ENCODE data around the gene DGKZ.

The DGKZ gene

DNA sequence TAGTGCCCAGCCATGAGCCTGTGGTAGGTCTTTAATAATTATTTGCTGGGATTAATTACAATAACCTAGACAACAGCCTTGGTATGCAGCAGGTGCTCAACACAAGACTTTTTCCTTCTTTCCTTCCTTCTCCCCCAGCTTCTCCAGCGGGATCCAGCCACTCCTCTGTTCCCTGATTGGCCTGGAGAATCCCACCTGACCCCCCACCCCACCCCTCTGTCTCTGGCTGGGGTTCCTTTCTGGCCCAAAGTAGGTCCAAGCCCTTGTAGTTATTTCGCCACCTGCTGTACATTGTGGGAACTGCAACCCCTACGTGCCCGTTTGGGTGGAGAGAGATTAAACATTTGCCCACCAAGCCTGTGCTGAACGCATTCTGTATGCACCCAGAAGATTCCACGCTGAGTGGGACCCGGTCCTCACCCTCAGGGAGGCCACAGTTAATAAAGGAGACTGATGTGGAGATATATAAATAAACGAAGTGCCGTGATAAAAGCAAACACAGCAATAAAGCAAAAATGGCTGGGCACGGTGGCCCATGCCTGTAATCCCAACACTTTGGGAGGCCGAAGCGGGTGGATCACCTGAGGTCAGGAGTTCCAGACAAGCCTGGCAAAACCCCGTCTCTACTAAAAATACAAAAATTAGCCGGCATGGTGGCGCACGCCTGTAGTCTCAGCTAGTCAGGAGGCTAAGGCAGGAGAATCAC lies 32.1 kb upstream of the DGKZ start:
- peak overlapping the region; percentile 4; the same call in 1 of the 2 replicates for H3K4me2 ChIP-seq (ENCODE audit: low read depth, low read length)

DNA sequence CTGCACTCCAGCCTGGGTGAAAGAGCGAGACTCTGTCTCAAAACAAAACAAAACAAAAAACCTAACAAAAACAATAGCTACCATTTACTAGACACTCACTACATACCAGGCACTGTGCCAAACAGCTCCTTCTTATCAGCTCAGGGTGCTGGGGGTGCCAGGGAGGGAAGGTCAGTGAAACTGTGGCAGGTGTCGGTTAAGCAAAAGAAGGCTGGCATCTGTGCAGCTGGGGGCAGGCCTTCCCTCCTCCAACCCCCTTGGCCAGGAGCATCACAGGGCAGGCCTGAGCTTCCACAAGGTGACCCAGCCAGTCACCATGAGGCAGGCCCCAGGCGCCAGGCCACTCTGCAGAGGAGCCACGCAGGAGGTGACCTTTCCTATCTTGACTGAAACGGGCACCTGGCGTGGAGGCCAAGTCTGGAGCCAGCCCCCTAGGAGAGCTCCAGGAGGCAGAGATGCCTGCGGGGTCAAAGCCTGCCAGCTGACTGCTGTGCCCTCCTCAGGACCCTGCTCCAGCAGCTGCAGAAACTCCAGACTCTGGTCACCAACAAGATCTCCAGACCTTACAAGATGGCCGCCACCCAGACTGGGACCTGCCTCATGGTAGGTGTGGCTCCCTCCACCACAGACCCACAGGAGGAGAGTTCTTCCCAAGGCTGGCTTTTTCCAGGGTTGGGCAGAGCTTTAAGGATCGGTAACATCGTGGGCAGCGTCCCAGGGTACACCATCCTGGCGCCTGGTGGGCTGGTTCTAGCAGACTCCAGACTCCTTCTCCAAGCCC lies 31.3 kb upstream of the DGKZ start:
- Histone ChIP-seq H3K27ac (ENCODE audit: low read length) (no peak overlapping the region), H3K4me2 (ENCODE audit: low read depth, low read length) (no peak overlapping the region), H3K9me2 (replicated peaks; ENCODE audit: insufficient read depth, low read length) (no peaks in the 10 kb centered on the region), H3K36me3 (replicated peaks; ENCODE audit: insufficient read depth, low read length) (no peaks in the 10 kb centered on the region), H3K9ac (ENCODE audit: low read length) (no peak overlapping the region), H4K20me1 (ENCODE audit: insufficient read depth, low read length) (no peaks in the 10 kb centered on the region), H3K79me2 (ENCODE audit: low read length) (no peaks in the 10 kb centered on the region), H3K27me3 (replicated peaks; ENCODE audit: insufficient read depth, low read length) (no peaks in the 10 kb centered on the region), H3K4me1 (ENCODE audit: low read length) (peaks cover 7% of the 10 kb centered on the region; the same call in 1 of the 2 replicates), H3F3A (ENCODE audit: insufficient read depth, low read length) (no peaks in the 10 kb centered on the region), H3K9me3 (replicated peaks; ENCODE audit: insufficient read depth, low read length) (no peaks in the 10 kb centered on the region), H2AFZ (ENCODE audit: low read length) (no peak overlapping the region), H3K4me3 (ENCODE audit: low read length) (no peak overlapping the region)
- TF ChIP-seq EZH2 (optimal IDR thresholded peaks at IDR 0.05; ENCODE audit: low read depth, low read length) (no peak), EZH2phosphoT487 (IDR thresholded peaks at IDR 0.05; ENCODE audit: low read length) (no peak)
- TF ChIP-seq, protein P1, sequence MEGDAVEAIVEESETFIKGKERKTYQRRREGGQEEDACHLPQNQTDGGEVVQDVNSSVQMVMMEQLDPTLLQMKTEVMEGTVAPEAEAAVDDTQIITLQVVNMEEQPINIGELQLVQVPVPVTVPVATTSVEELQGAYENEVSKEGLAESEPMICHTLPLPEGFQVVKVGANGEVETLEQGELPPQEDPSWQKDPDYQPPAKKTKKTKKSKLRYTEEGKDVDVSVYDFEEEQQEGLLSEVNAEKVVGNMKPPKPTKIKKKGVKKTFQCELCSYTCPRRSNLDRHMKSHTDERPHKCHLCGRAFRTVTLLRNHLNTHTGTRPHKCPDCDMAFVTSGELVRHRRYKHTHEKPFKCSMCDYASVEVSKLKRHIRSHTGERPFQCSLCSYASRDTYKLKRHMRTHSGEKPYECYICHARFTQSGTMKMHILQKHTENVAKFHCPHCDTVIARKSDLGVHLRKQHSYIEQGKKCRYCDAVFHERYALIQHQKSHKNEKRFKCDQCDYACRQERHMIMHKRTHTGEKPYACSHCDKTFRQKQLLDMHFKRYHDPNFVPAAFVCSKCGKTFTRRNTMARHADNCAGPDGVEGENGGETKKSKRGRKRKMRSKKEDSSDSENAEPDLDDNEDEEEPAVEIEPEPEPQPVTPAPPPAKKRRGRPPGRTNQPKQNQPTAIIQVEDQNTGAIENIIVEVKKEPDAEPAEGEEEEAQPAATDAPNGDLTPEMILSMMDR (IDR thresholded peaks at IDR 0.05; ENCODE audit: low read length): no peak
- no peak for DNase-seq

More for the DNA sequence above, 32.1 kb upstream of the DGKZ start:
- no peaks in the 10 kb centered on the region for H3K27me3 ChIP-seq (replicated peaks; ENCODE audit: insufficient read depth, low read length)
- peaks cover 7% of the 10 kb centered on the region; the same call in 1 of the 2 replicates for H3K4me1 ChIP-seq (ENCODE audit: low read length)
- H4K20me1 ChIP-seq (ENCODE audit: insufficient read depth, low read length): no peaks in the 10 kb centered on the region
- H2AFZ ChIP-seq (ENCODE audit: low read length): no peak overlapping the region
- no peaks in the 10 kb centered on the region for H3K9me3 ChIP-seq (replicated peaks; ENCODE audit: insufficient read depth, low read length)
- DNase-seq: peak; percentile 53
- no peaks in the 10 kb centered on the region for H3F3A ChIP-seq (ENCODE audit: insufficient read depth, low read length)
- H3K4me3 ChIP-seq (ENCODE audit: low read length): no peak overlapping the region
- no peaks in the 10 kb centered on the region for H3K36me3 ChIP-seq (replicated peaks; ENCODE audit: insufficient read depth, low read length)
- H3K9ac ChIP-seq (ENCODE audit: low read length): no peak overlapping the region
- TF ChIP-seq, protein P1 (IDR thresholded peaks at IDR 0.05; ENCODE audit: low read length): peak; percentile 93
- TF ChIP-seq EZH2phosphoT487 (IDR thresholded peaks at IDR 0.05; ENCODE audit: low read length): no peak
- H3K27ac ChIP-seq (ENCODE audit: low read length): no peak overlapping the region
- no peaks in the 10 kb centered on the region for H3K9me2 ChIP-seq (replicated peaks; ENCODE audit: insufficient read depth, low read length)
- no peaks in the 10 kb centered on the region for H3K79me2 ChIP-seq (ENCODE audit: low read length)

DNA sequence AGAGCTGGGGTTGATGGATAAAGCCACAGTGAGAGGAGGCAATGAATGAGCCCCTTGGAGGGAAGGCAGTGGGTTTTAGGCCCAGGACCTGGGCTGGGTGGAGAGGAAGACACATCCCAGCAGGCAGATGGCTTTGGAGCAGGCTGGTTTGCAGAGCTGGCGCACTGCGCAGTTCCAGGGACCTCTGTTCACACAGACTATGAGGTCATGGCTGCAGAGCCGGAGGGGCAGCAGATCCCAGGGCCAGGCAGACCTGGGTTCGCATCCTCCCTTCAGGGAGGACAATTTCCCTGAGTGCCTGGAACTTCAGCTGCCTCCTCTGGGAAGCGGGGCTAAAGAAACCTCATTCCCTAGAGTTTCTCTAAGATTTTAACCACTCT lies 28.2 kb upstream of the DGKZ start:
- H3K9ac ChIP-seq (ENCODE audit: low read length): no peak overlapping the region
- H3K4me2 ChIP-seq (ENCODE audit: low read depth, low read length): no peak overlapping the region
- DNase-seq: no peak
- H3K9me2 ChIP-seq (replicated peaks; ENCODE audit: insufficient read depth, low read length): no peaks in the 10 kb centered on the region
- TF ChIP-seq, protein P1 (IDR thresholded peaks at IDR 0.05; ENCODE audit: low read length): no peak
- no peak for TF ChIP-seq EZH2 (optimal IDR thresholded peaks at IDR 0.05; ENCODE audit: low read depth, low read length)
- peaks cover 7% of the 10 kb centered on the region; the same call in 1 of the 2 replicates for H3K4me1 ChIP-seq (ENCODE audit: low read length)
- no peaks in the 10 kb centered on the region for H3K36me3 ChIP-seq (replicated peaks; ENCODE audit: insufficient read depth, low read length)
- H3K27ac ChIP-seq (ENCODE audit: low read length): no peak overlapping the region
- H3K4me3 ChIP-seq (ENCODE audit: low read length): no peak overlapping the region
- H3F3A ChIP-seq (ENCODE audit: insufficient read depth, low read length): no peaks in the 10 kb centered on the region
- H3K9me3 ChIP-seq (replicated peaks; ENCODE audit: insufficient read depth, low read length): no peaks in the 10 kb centered on the region
- no peaks in the 10 kb centered on the region for H4K20me1 ChIP-seq (ENCODE audit: insufficient read depth, low read length)
- H3K79me2 ChIP-seq (ENCODE audit: low read length): no peaks in the 10 kb centered on the region
- peak overlapping the region; percentile 26; the same call in 1 of the 2 replicates for H2AFZ ChIP-seq (ENCODE audit: low read length)
- H3K27me3 ChIP-seq (replicated peaks; ENCODE audit: insufficient read depth, low read length): no peaks in the 10 kb centered on the region
